Activated CD8-positive, alpha-beta T cell treated with anti-CD3 and anti-CD28 coated beads for 36 hours (primary cell): ENCODE data around the gene ST8SIA6. TPM values are rescaled to one million over a fixed set of nuclear protein-coding genes. Genes with fewer than 3 reads are reported as not detected.

Experiments
- ATAC-seq: fragments of 200-7000 bp; cut with Tn5 transposase; one replicate; pipeline ENCODE4 v1.10.0; 2021; ENCODE audit warnings: mild to moderate bottlenecking, moderate library complexity
- CTCF ChIA-PET: fragments of 350-600 bp; sonication (Branson Sonifier 250); formaldehyde crosslinking; loops from one replicate; lab custom pipeline; 2021; ENCODE audit warnings: antibody characterized with exemption; lab: Charles Lee
- POLR2A ChIA-PET: fragments of 350-600 bp; sonication (Branson Sonifier 250); formaldehyde crosslinking; loops from one replicate; lab custom pipeline; 2021; ENCODE audit warnings: antibody characterized with exemption; lab: Charles Lee
- DNase-seq: peaks from one replicate; pipeline ENCODE4 v3.0.0-alpha.2; 2020
- H3K27ac Mint-ChIP-seq: one replicate; pipeline ENCODE4 v1.8.0; 2021; ENCODE audit warnings: mild to moderate bottlenecking, mixed read lengths
- H3K27me3 Mint-ChIP-seq: one replicate; pipeline ENCODE4 v1.8.0; 2021; ENCODE audit warnings: mixed read lengths
- H3K36me3 Mint-ChIP-seq: one replicate; pipeline ENCODE4 v1.8.0; 2021; ENCODE audit warnings: low read depth, mixed read lengths
- H3K4me1 Mint-ChIP-seq: one replicate; pipeline ENCODE4 v1.8.0; 2021; ENCODE audit warnings: low read depth, mixed read lengths
- H3K4me3 Mint-ChIP-seq: one replicate; pipeline ENCODE4 v1.8.0; 2021; ENCODE audit warnings: mild to moderate bottlenecking, moderate library complexity, mixed read lengths
- H3K9me3 Mint-ChIP-seq: one replicate; pipeline ENCODE4 v1.8.0; 2021; ENCODE audit warnings: mixed read lengths
- CTCF ChIP-seq: fragments of 200-600 bp; IDR thresholded peaks from one replicate; pipeline ENCODE4 v1.8.0; 2022; ENCODE audit warnings: antibody characterized with exemption, mild to moderate bottlenecking
- intact Hi-C: fragments of 100-400 bp; cut with micrococcal nuclease; formaldehyde crosslinking; loops from one replicate; pipeline ENCODE4 v1.10.0; 2022
- total RNA-seq, 2 experiments: library from RNA; stranded (reverse); gene quantifications; one replicate each; pipeline ENCODE4 v1.2.3, GENCODE V29; 2021

ST8SIA6 gene
- total RNA-seq, 2 experiments from 2014 or later, result not detected

GRCh38 chr10:17494626-17495260, 40.3 kb upstream of the ST8SIA6 start:
- no peak for ATAC-seq
- no peak for TF ChIP-seq CTCF
- Mint-ChIP-seq H3K36me3 (no peaks in the 10 kb centered on the region), H3K9me3 (no peaks in the 10 kb centered on the region), H3K27me3 (peaks cover 1% of the 10 kb centered on the region), H3K27ac (no peak overlapping the region), H3K4me3 (no peak overlapping the region), H3K4me1 (no peaks in the 10 kb centered on the region)
- POLR2A ChIA-PET, result no interaction called here
- DNase-seq, result no peak
- intact Hi-C loops, result no loop called here
- CTCF ChIA-PET, result no interaction called here

GRCh38 chr10:17488848-17489247, 34.5 kb upstream of the ST8SIA6 start:
- H3K27me3 Mint-ChIP-seq, result peaks cover 3% of the 10 kb centered on the region
- H3K27ac Mint-ChIP-seq, result no peak overlapping the region
- no peak for TF ChIP-seq CTCF
- H3K4me1 Mint-ChIP-seq, result no peaks in the 10 kb centered on the region
- intact Hi-C loops, result no loop called here
- no peaks in the 10 kb centered on the region for H3K36me3 Mint-ChIP-seq
- ATAC-seq, result no peak
- DNase-seq, result no peak
- no peaks in the 10 kb centered on the region for H3K9me3 Mint-ChIP-seq
- POLR2A ChIA-PET, result no interaction called here
- H3K4me3 Mint-ChIP-seq, result no peak overlapping the region
- CTCF ChIA-PET, result no interaction called here

- Mint-ChIP-seq H3K9me3 (no peaks in the 10 kb centered on the region), H3K27me3 (peaks cover 9% of the 10 kb centered on the region)
- TF ChIP-seq CTCF, result no peak
Observed at GRCh38 chr10:17483079-17483478, 28.7 kb upstream of the ST8SIA6 start.

GRCh38 chr10:17479822-17480221, 25.4 kb upstream of the ST8SIA6 start:
- Mint-ChIP-seq H3K27ac (no peak overlapping the region), H3K27me3 (peaks cover 17% of the 10 kb centered on the region), H3K4me1 (peaks cover 4% of the 10 kb centered on the region), H3K9me3 (no peaks in the 10 kb centered on the region), H3K4me3 (no peak overlapping the region), H3K36me3 (no peaks in the 10 kb centered on the region)
- no peak for TF ChIP-seq CTCF
- DNase-seq, result peak; percentile 15
- intact Hi-C loops, result no loop called here
- ATAC-seq, result no peak
- ChIA-PET CTCF (no interaction called here), POLR2A (no interaction called here)

More at GRCh38 chr10:17483079-17483478, 28.7 kb upstream of the ST8SIA6 start:
- CTCF ChIA-PET, result no interaction called here
- H3K36me3 Mint-ChIP-seq, result no peaks in the 10 kb centered on the region
- no peak overlapping the region for H3K4me3 Mint-ChIP-seq
- intact Hi-C loops, result no loop called here
- no peak overlapping the region for H3K27ac Mint-ChIP-seq
- no peak for DNase-seq
- ATAC-seq, result no peak
- POLR2A ChIA-PET, result no interaction called here
- peaks cover 4% of the 10 kb centered on the region for H3K4me1 Mint-ChIP-seq

GRCh38 chr10:17479015-17479615, 24.7 kb upstream of the ST8SIA6 start:
- ChIA-PET POLR2A (no interaction called here), CTCF (no interaction called here)
- Mint-ChIP-seq H3K4me3 (no peak overlapping the region), H3K4me1 (peaks cover 4% of the 10 kb centered on the region), H3K27me3 (peaks cover 18% of the 10 kb centered on the region), H3K27ac (no peak overlapping the region), H3K36me3 (no peaks in the 10 kb centered on the region), H3K9me3 (no peaks in the 10 kb centered on the region)
- intact Hi-C loops, result no loop called here
- ATAC-seq (no peak), DNase-seq (no peak)
- TF ChIP-seq CTCF, result no peak
